SK-N-SH treated with all-trans-retinoic acid at 6 μM for 48 hours (cell line): ENCODE data around the gene QSOX1.

ENCODE experiments used
- ARNTL ChIP-seq: fragments of 450-650 bp; formaldehyde crosslinking; IDR thresholded peaks from 2 replicates; pipeline ENCODE4 v1.5.0; 2020; ENCODE audit warnings: low read depth, mild to moderate bottlenecking, moderate library complexity, borderline replicate concordance
- BACH2 ChIP-seq: fragments of 250-450 bp; sonication (Bioruptor Pico); IDR thresholded peaks from 2 replicates; pipeline ENCODE4 v1.9.0; 2021; ENCODE audit warnings: mild to moderate bottlenecking, borderline replicate concordance
- CREB5 ChIP-seq: fragments of 250-450 bp; sonication (Bioruptor Pico); IDR thresholded peaks from 2 replicates; pipeline ENCODE4 v1.5.1; 2020; ENCODE audit warnings: low read depth, mild to moderate bottlenecking, moderate library complexity
- CSRNP3 ChIP-seq: fragments of 250-450 bp; sonication (Bioruptor Pico); IDR thresholded peaks from 2 replicates; pipeline ENCODE4 v1.5.1; 2021; ENCODE audit warnings: mild to moderate bottlenecking, moderate library complexity
- ESRRG ChIP-seq: fragments of 250-450 bp; sonication (Bioruptor Pico); IDR thresholded peaks from 2 replicates; pipeline ENCODE4 v1.6.1; 2021; ENCODE audit warnings: mild to moderate bottlenecking
- OSR1 ChIP-seq: fragments of 250-450 bp; sonication (Bioruptor Pico); IDR thresholded peaks from 2 replicates; pipeline ENCODE4 v1.8.0; 2022; ENCODE audit warnings: moderate library complexity, mild to moderate bottlenecking, inconsistent platforms
- PATZ1 ChIP-seq: fragments of 250-450 bp; sonication (Bioruptor Pico); IDR thresholded peaks from 2 replicates; pipeline ENCODE4 v1.8.0; 2020; ENCODE audit warnings: mild to moderate bottlenecking, moderate library complexity, borderline replicate concordance
- PPARA ChIP-seq: fragments of 250-450 bp; sonication (Bioruptor Pico); IDR thresholded peaks from 2 replicates; pipeline ENCODE4 v1.5.0; 2020; ENCODE audit warnings: mild to moderate bottlenecking, borderline replicate concordance
- SNAI2 ChIP-seq: fragments of 250-450 bp; sonication (Bioruptor Pico); IDR thresholded peaks from 2 replicates; pipeline ENCODE4 v1.5.0; 2020; ENCODE audit warnings: mild to moderate bottlenecking, moderate library complexity
- TCF4 ChIP-seq: fragments of 250-450 bp; sonication (Bioruptor Pico); IDR thresholded peaks from 2 replicates; pipeline ENCODE4 v1.8.0; 2021; ENCODE audit warnings: mild to moderate bottlenecking, moderate library complexity, borderline replicate concordance
- TSHZ2 ChIP-seq: fragments of 250-450 bp; sonication (Bioruptor Pico); IDR thresholded peaks from 2 replicates; pipeline ENCODE4 v1.5.0; 2020; ENCODE audit warnings: mild to moderate bottlenecking, moderate library complexity
- ZFP3 ChIP-seq: fragments of 250-450 bp; sonication (Bioruptor Pico); IDR thresholded peaks from 2 replicates; pipeline ENCODE4 v1.5.0; 2020; ENCODE audit warnings: mild to moderate bottlenecking, moderate library complexity

GRCh38 chr1:180248731-180249681 lies 94.3 kb downstream of the QSOX1 start:
- TF ChIP-seq SNAI2 (CRISPR knock-in tag), result no peak
- TF ChIP-seq PPARA (CRISPR knock-in tag), result no peak
- TF ChIP-seq ARNTL, result no peak
- TF ChIP-seq CREB5 (CRISPR knock-in tag), result no peak
- no peak for TF ChIP-seq PATZ1 (CRISPR knock-in tag)
- TF ChIP-seq CSRNP3 (CRISPR knock-in tag), result no peak
- TF ChIP-seq ZFP3 (CRISPR knock-in tag), result no peak
- TF ChIP-seq TSHZ2 (CRISPR knock-in tag), result no peak
- no peak for TF ChIP-seq ESRRG (CRISPR knock-in tag)
- no peak for TF ChIP-seq TCF4
- TF ChIP-seq BACH2 (CRISPR knock-in tag), result no peak
- no peak for TF ChIP-seq OSR1 (CRISPR knock-in tag)
